ENCODE measurements around the gene CLCA1. TPM values are rescaled to one million over a fixed set of nuclear protein-coding genes. Genes with fewer than 3 reads are reported as not detected.

Gene CLCA1, protein sequence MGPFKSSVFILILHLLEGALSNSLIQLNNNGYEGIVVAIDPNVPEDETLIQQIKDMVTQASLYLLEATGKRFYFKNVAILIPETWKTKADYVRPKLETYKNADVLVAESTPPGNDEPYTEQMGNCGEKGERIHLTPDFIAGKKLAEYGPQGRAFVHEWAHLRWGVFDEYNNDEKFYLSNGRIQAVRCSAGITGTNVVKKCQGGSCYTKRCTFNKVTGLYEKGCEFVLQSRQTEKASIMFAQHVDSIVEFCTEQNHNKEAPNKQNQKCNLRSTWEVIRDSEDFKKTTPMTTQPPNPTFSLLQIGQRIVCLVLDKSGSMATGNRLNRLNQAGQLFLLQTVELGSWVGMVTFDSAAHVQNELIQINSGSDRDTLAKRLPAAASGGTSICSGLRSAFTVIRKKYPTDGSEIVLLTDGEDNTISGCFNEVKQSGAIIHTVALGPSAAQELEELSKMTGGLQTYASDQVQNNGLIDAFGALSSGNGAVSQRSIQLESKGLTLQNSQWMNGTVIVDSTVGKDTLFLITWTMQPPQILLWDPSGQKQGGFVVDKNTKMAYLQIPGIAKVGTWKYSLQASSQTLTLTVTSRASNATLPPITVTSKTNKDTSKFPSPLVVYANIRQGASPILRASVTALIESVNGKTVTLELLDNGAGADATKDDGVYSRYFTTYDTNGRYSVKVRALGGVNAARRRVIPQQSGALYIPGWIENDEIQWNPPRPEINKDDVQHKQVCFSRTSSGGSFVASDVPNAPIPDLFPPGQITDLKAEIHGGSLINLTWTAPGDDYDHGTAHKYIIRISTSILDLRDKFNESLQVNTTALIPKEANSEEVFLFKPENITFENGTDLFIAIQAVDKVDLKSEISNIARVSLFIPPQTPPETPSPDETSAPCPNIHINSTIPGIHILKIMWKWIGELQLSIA
- polyA plus RNA-seq (2011; rRNA removed) (not detected in 2 replicates), polyA plus RNA-seq (2017; fragmentation: RNase III; extraction: RNeasy Plus Mini Kit Qiagen cat#74134 plus additional on column Dnase treatment) (not detected in 3 replicates), polyA minus RNA-seq (2011; rRNA and poly(A)+ RNA removed) (not detected in 2 replicates)
- not detected in 2 replicates for polyA plus RNA-seq (2012; cell fraction: cytosol; rRNA removed)
- polyA plus RNA-seq (2012; cell fraction: nucleus; rRNA removed) = not detected in 2 replicates

DNA sequence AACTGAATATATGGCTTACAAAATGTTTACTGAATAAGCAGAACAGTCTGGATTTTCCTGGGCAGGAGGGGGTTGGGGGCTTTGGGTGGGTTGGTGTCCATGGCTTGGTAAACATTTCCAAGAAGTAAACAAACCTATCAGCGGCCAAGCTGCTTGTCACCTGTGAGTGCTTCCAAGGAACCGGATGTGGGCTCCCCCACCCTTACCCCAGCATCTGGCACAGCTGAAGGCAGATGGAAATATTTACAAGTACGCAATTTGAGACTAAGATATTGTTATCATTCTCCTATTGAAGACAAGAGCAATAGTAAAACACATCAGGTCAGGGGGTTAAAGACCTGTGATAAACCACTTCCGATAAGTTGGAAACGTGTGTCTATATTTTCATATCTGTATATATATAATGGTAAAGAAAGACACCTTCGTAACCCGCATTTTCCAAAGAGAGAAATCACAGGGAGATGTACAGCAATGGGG, at the start of gene CLCA1:
TSS of gene CLCA1 (plus strand) at position 427 of the 477 bp plus-strand sequence. CDS start at position 472, 45 bp downstream.
- ChIA-PET POLR2A (no interaction called here), CTCF (no interaction called here)
- Histone ChIP-seq H3K4me3 (no peak within 1 kb of the TSS), H3K4me2 (no peak within 1 kb of the TSS), H3K4me1 (no peaks in the 10 kb centered on the region), H3K9me3 (no peaks in the 10 kb centered on the region), H3K27ac (no peak within 1 kb of the TSS)
- FAIRE-seq (no peak), DNase-seq (ENCODE audit: low read depth in 1 of 2, low spot score in 1 of 2) (no peak), ATAC-seq (no peak)
- 57% methylated on average over 7 of the region's 7 CpGs for WGBS (ENCODE audit: missing lambda C conversion rate)
- TF ChIP-seq TP53 (CRISPR knock-in tag; IDR thresholded peaks at IDR 0.05) (no peak), CEBPB (IDR thresholded peaks at IDR 0.05) (no peak), MAZ (IDR thresholded peaks at IDR 0.05; ENCODE audit: borderline replicate concordance, low read depth, low read length) (no peak), ZNF302 (CRISPR knock-in tag; IDR thresholded peaks at IDR 0.05) (no peak), EP300 (IDR thresholded peaks at IDR 0.05) (no peak), JUNB (IDR thresholded peaks at IDR 0.05) (no peak), GATA3 (IDR thresholded peaks at IDR 0.05; ENCODE audit: borderline replicate concordance) (no peak), SMC3 (IDR thresholded peaks at IDR 0.05) (no peak), BHLHE40 (IDR thresholded peaks at IDR 0.05; ENCODE audit: low read depth, low read length) (no peak), RAD21 (conservative IDR thresholded peaks at IDR 0.05 in 1 of 2, IDR thresholded peaks at IDR 0.05 in 1 of 2) (no peak), JUN (IDR thresholded peaks at IDR 0.05) (no peak), NPAS2 (CRISPR knock-in tag; IDR thresholded peaks at IDR 0.05; ENCODE audit: borderline replicate concordance) (no peak), KDM5A (IDR thresholded peaks at IDR 0.05) (no peak)
- TF ChIP-seq, protein P1, sequence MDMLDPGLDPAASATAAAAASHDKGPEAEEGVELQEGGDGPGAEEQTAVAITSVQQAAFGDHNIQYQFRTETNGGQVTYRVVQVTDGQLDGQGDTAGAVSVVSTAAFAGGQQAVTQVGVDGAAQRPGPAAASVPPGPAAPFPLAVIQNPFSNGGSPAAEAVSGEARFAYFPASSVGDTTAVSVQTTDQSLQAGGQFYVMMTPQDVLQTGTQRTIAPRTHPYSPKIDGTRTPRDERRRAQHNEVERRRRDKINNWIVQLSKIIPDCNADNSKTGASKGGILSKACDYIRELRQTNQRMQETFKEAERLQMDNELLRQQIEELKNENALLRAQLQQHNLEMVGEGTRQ (IDR thresholded peaks at IDR 0.05) = no peak
- TF ChIP-seq, protein P2, sequence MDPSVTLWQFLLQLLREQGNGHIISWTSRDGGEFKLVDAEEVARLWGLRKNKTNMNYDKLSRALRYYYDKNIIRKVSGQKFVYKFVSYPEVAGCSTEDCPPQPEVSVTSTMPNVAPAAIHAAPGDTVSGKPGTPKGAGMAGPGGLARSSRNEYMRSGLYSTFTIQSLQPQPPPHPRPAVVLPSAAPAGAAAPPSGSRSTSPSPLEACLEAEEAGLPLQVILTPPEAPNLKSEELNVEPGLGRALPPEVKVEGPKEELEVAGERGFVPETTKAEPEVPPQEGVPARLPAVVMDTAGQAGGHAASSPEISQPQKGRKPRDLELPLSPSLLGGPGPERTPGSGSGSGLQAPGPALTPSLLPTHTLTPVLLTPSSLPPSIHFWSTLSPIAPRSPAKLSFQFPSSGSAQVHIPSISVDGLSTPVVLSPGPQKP (IDR thresholded peaks at IDR 0.05; ENCODE audit: low read depth, low read length) = no peak
- TF ChIP-seq, protein P3, sequence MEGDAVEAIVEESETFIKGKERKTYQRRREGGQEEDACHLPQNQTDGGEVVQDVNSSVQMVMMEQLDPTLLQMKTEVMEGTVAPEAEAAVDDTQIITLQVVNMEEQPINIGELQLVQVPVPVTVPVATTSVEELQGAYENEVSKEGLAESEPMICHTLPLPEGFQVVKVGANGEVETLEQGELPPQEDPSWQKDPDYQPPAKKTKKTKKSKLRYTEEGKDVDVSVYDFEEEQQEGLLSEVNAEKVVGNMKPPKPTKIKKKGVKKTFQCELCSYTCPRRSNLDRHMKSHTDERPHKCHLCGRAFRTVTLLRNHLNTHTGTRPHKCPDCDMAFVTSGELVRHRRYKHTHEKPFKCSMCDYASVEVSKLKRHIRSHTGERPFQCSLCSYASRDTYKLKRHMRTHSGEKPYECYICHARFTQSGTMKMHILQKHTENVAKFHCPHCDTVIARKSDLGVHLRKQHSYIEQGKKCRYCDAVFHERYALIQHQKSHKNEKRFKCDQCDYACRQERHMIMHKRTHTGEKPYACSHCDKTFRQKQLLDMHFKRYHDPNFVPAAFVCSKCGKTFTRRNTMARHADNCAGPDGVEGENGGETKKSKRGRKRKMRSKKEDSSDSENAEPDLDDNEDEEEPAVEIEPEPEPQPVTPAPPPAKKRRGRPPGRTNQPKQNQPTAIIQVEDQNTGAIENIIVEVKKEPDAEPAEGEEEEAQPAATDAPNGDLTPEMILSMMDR (IDR thresholded peaks at IDR 0.05) = no peak
- TF ChIP-seq, protein P4, sequence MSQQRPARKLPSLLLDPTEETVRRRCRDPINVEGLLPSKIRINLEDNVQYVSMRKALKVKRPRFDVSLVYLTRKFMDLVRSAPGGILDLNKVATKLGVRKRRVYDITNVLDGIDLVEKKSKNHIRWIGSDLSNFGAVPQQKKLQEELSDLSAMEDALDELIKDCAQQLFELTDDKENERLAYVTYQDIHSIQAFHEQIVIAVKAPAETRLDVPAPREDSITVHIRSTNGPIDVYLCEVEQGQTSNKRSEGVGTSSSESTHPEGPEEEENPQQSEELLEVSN (IDR thresholded peaks at IDR 0.05; ENCODE audit: borderline replicate concordance, low read depth) = no peak

DNA sequence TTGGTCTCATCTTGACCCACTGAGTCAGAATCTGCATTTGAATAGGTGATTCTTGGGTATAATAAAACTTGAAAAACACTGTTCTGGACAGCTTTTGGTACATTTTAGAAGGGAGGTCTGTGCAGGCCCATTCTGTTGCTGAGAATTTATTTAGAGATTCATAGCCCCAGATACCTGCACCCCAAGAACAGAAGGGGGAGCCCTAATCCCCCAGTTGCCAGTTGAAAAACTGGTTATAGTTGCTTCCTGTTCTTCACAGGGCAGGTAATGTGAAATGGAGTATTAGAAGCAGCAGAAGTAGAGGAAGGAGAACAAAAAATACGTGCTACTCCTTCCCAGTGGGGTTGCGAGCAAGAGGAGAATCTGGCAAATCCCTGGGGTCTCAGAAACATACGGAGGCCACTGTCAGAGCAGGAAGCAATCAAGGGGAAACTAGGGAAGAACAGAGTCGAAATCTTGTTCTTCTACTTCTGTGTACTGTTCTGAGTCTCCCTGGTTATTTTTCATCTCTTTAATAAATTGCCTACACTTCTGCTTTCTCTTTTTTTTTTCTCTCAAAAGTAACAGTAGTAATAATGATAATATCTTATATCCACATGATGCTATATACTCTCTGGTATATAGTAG, 49.3 kb upstream of the CLCA1 start:
- no peak overlapping the region for H3K27ac ChIP-seq
- no peaks in the 10 kb centered on the region for H3K9me3 ChIP-seq
- FAIRE-seq (no peak), DNase-seq (ENCODE audit: low read depth in 1 of 2, low spot score in 1 of 2) (peak in 1 of 2 experiments; percentile 2), ATAC-seq (no peak)
- 53% methylated on average over 4 of the region's 4 CpGs for WGBS (ENCODE audit: missing lambda C conversion rate)
- ChIA-PET CTCF (interaction anchor here (0.5 kb wide), 1 partner anchor 1950 kb away, joined by 3 read pairs; no protein-coding TSS in a partner anchor), POLR2A (no interaction called here)
- no peaks in the 10 kb centered on the region for H3K4me1 ChIP-seq
- H3K4me2 ChIP-seq = no peak overlapping the region
- H3K4me3 ChIP-seq = no peak overlapping the region
- no peak for TF ChIP-seq TFCP2L1 (CRISPR knock-in tag; IDR thresholded peaks at IDR 0.05)
- TF ChIP-seq, protein P5, sequence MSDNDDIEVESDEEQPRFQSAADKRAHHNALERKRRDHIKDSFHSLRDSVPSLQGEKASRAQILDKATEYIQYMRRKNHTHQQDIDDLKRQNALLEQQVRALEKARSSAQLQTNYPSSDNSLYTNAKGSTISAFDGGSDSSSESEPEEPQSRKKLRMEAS (IDR thresholded peaks at IDR 0.05) = no peak
- no peak for TF ChIP-seq HOXB5 (CRISPR knock-in tag; IDR thresholded peaks at IDR 0.05)
- TF ChIP-seq, protein P6, sequence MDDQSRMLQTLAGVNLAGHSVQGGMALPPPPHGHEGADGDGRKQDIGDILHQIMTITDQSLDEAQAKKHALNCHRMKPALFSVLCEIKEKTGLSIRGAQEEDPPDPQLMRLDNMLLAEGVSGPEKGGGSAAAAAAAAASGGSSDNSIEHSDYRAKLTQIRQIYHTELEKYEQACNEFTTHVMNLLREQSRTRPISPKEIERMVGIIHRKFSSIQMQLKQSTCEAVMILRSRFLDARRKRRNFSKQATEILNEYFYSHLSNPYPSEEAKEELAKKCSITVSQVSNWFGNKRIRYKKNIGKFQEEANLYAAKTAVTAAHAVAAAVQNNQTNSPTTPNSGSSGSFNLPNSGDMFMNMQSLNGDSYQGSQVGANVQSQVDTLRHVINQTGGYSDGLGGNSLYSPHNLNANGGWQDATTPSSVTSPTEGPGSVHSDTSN (IDR thresholded peaks at IDR 0.05) = no peak
- TF ChIP-seq CBX2 (IDR thresholded peaks at IDR 0.05; ENCODE audit: borderline replicate concordance, low read depth) = no peak
- TF ChIP-seq CHD2 (IDR thresholded peaks at IDR 0.05; ENCODE audit: low read length, partially characterized antibody) = no peak
- TF ChIP-seq MAZ (IDR thresholded peaks at IDR 0.05; ENCODE audit: borderline replicate concordance, low read depth, low read length) = no peak
- TF ChIP-seq KDM1A (IDR thresholded peaks at IDR 0.05; ENCODE audit: low read depth) = no peak
- TF ChIP-seq HEYL (CRISPR knock-in tag; IDR thresholded peaks at IDR 0.05) = no peak
- TF ChIP-seq ZSCAN20 (CRISPR knock-in tag; IDR thresholded peaks at IDR 0.05) = no peak
- TF ChIP-seq BHLHE40 (IDR thresholded peaks at IDR 0.05; ENCODE audit: low read depth, low read length) = no peak

All from A549 (cell line).